OCI-LY3 (cell line): ENCODE results near the gene COG6.
A peak's percentile ranks its signal among the peaks of the same experiment; 100 is the strongest.

Experiments
- H2AFZ ChIP-seq: fragments of 200-600, 300-600 bp; shearing (Covaris generic); 2 replicates; pipeline ENCODE4 v1.6.0; 2014; ENCODE audit warnings: antibody characterized with exemption, low read depth, low read length
- H3K27ac ChIP-seq: fragments of 200-600, 300-600 bp; sonication (generic); 2 replicates; pipeline ENCODE4 v1.5.1; 2014; ENCODE audit warnings: mild to moderate bottlenecking, low read length, moderate library complexity, mixed read lengths
- H3K27me3 ChIP-seq: fragments of 200-600, 300-600 bp; sonication (generic); 2 replicates; pipeline ENCODE4 v1.6.1; 2014; ENCODE audit warnings: low read depth, low read length, mixed read lengths
- H3K36me3 ChIP-seq: fragments of 200-600, 300-600 bp; sonication (generic); replicated peaks from 2 replicates; pipeline ENCODE3; 2014; ENCODE audit warnings: low read depth, low read length, mixed read lengths
- H3K4me1 ChIP-seq: fragments of 300-600, 200-600 bp; sonication (generic); 2 replicates; pipeline ENCODE4 v1.6.1; 2014; ENCODE audit warnings: low read length, mixed read lengths
- H3K4me2 ChIP-seq: fragments of 200-600, 300-600 bp; sonication (generic); 2 replicates; pipeline ENCODE4 v1.6.1; 2014; ENCODE audit warnings: low read length, mixed read lengths
- H3K4me3 ChIP-seq: fragments of 300-600, 200-600 bp; sonication (generic); 2 replicates; pipeline ENCODE4 v1.5.1; 2014; ENCODE audit warnings: antibody characterized with exemption, mild to moderate bottlenecking, low read length, moderate library complexity
- H3K79me2 ChIP-seq: fragments of 300-600, 200-600 bp; shearing (Covaris generic); 2 replicates; pipeline ENCODE4 v1.6.1; 2014; ENCODE audit warnings: mild to moderate bottlenecking, low read length, mixed read lengths
- H3K9ac ChIP-seq: fragments of 300-600, 200-600 bp; shearing (Covaris generic); 2 replicates; pipeline ENCODE4 v1.6.0; 2014; ENCODE audit warnings: mild to moderate bottlenecking, low read length, moderate library complexity
- H3K9me3 ChIP-seq: fragments of 200-600, 300-600 bp; shearing (Covaris generic); 2 replicates; pipeline ENCODE4 v1.6.1; 2014; ENCODE audit warnings: low read length, mixed read lengths; ENCODE audit not compliant: insufficient read depth
- H4K20me1 ChIP-seq: fragments of 200-600, 300-600 bp; sonication (generic); 2 replicates; pipeline ENCODE4 v1.6.1; 2016; ENCODE audit warnings: low read length, mixed read lengths; ENCODE audit not compliant: insufficient read depth
- CTCF ChIP-seq: fragments of 200-600, 300-600 bp; sonication (generic); IDR thresholded peaks from 2 replicates; pipeline ENCODE4 v1.5.1; 2014; ENCODE audit warnings: antibody characterized with exemption, low read length, low read depth
- EZH2phosphoT487 ChIP-seq: fragments of 200-600 bp; shearing (Covaris generic); IDR thresholded peaks from 2 replicates; pipeline ENCODE4 v1.6.1; 2018; ENCODE audit warnings: antibody characterized with exemption, mixed run types, low read depth

The COG6 gene

DNA sequence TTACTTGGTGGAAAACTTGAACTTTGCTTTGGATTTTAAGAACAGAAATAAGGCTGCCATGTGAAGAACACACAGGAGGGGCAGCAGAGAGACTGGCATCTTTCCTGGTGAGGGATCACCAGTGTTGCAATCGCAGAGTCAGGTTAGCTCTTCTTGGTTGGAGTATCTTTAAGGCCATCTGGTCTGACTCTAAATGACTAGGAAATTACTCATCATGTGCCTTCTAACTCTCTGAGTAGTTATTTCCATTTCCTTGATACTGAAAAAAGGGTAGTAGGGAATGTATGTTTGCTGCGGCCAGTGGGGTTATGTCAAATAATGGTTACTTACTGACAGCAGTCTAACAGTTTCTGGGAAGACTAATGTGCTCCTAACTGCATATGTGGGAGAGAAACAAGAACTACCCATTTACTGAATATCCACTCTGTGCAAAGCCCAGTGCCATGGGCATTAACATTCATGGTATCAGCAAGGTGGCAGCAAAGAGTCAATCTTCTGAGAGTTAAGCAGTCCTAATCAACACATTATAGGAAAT lies 122.1 kb downstream of the COG6 start:
- no peak overlapping the region for H3K27ac ChIP-seq
- no peak overlapping the region for H3K9ac ChIP-seq
- H2AFZ ChIP-seq: no peak overlapping the region

GRCh38 chr13:39779337-39780265 lies 124.1 kb downstream of the COG6 start:
- Histone ChIP-seq H3K79me2 (no peaks in the 10 kb centered on the region), H3K4me3 (no peak overlapping the region), H3K36me3 (no peaks in the 10 kb centered on the region), H3K9me3 (no peaks in the 10 kb centered on the region), H3K9ac (no peak overlapping the region), H3K27me3 (no peaks in the 10 kb centered on the region), H4K20me1 (no peaks in the 10 kb centered on the region), H2AFZ (no peak overlapping the region), H3K27ac (no peak overlapping the region), H3K4me1 (peaks cover 18% of the 10 kb centered on the region), H3K4me2 (no peak overlapping the region)
- TF ChIP-seq CTCF: no peak
- no peak for TF ChIP-seq EZH2phosphoT487

More for the DNA sequence above, 122.1 kb downstream of the COG6 start:
- TF ChIP-seq EZH2phosphoT487 (no peak), CTCF (peak; percentile 60)
- no peaks in the 10 kb centered on the region for H3K36me3 ChIP-seq
- H3K4me1 ChIP-seq: peaks cover 18% of the 10 kb centered on the region
- no peaks in the 10 kb centered on the region for H4K20me1 ChIP-seq
- no peak overlapping the region for H3K4me2 ChIP-seq
- no peak overlapping the region for H3K4me3 ChIP-seq
- no peaks in the 10 kb centered on the region for H3K79me2 ChIP-seq
- H3K27me3 ChIP-seq: no peaks in the 10 kb centered on the region
- no peaks in the 10 kb centered on the region for H3K9me3 ChIP-seq

GRCh38 chr13:39780711-39781110 lies 125.2 kb downstream of the COG6 start:
- Histone ChIP-seq H3K4me3 (no peak overlapping the region), H2AFZ (no peak overlapping the region), H3K27ac (no peak overlapping the region), H3K4me1 (peaks cover 18% of the 10 kb centered on the region), H3K9ac (no peak overlapping the region), H3K9me3 (no peaks in the 10 kb centered on the region), H3K4me2 (no peak overlapping the region), H3K79me2 (no peaks in the 10 kb centered on the region), H4K20me1 (no peaks in the 10 kb centered on the region), H3K36me3 (no peaks in the 10 kb centered on the region), H3K27me3 (no peaks in the 10 kb centered on the region)
- no peak for TF ChIP-seq CTCF

- Histone ChIP-seq H3K4me3 (no peak overlapping the region), H3K4me1 (peaks cover 14% of the 10 kb centered on the region), H3K27ac (no peak overlapping the region), H3K79me2 (no peaks in the 10 kb centered on the region), H3K36me3 (no peaks in the 10 kb centered on the region), H4K20me1 (no peaks in the 10 kb centered on the region), H3K9me3 (no peaks in the 10 kb centered on the region), H3K9ac (no peak overlapping the region), H2AFZ (no peak overlapping the region), H3K27me3 (no peaks in the 10 kb centered on the region), H3K4me2 (no peak overlapping the region)
- no peak for TF ChIP-seq EZH2phosphoT487
- TF ChIP-seq CTCF: no peak
Observed at GRCh38 chr13:39781381-39781780, 125.9 kb downstream of the COG6 start.
